Spleen (tissue), 7 donors: ENCODE results near the gene ARHGEF10L.

Experiments used
- CTCF ChIP-seq, 11 experiments: fragments of 200-600 bp in 7 of 11; fragments of 450-650 bp in 4 of 11; sonication (generic) in 4 of 11; IDR thresholded peaks in 8 of 11; conservative IDR thresholded peaks in 3 of 11; 1 replicate in 7 of 11; 2 replicates in 4 of 11; pipeline versions ENCODE4 v1.4.0 to v1.8.0; 2016 to 2021; ENCODE audit warnings: antibody characterized with exemption in 11 of 11, inconsistent platforms in 4 of 11, mild to moderate bottlenecking in 1 of 11
- POLR2A ChIP-seq, 3 donors: fragments of 450-650 bp; IDR thresholded peaks; one replicate each; pipeline ENCODE4 v1.5.1; 2017; ENCODE audit warnings: antibody characterized with exemption in 3 of 3, mild to moderate bottlenecking in 1 of 3
- donor health status: DM: no; HTN: no; CAD: no; lungs with moderate emphysema.
- donor health status: DM: no; HTN: no; CAD: no.
- donor health status: DM: no; HTN: no; CAD: no.

DNA sequence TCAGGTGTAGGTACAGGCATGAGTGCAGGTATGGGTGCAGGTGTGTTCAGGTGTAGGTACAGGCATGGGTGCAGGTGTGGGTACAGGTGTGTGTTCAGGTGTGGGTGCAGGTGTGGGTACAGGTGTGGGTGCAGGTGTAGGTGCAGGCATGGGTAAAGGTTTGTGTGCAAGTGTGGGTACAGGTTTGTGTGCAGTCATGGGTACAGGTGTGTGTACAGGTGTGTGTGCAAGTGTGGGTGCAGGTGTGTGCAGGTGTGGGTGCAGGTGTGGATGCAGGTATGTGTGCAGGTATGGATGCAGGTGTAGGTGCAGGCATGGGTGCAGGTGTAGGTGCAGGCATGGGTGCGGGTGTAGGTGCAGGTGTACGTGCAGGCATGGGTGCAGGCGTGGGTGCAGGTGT is 136.2 kb downstream of the ARHGEF10L start:
- TF ChIP-seq CTCF (IDR thresholded peaks at IDR 0.05 in 8 of 11, conservative IDR thresholded peaks at IDR 0.05 in 3 of 11) = no peak
- no peak for TF ChIP-seq POLR2A (IDR thresholded peaks at IDR 0.05)
